8988T (cell line): Measurements from ENCODE around the gene SMAD3.

Experiments
- DNase-seq: peaks from one replicate; pipeline ENCODE4 v3.0.0; 2011

The SMAD3 gene

GRCh38 chr15:67082007-67082536 is 16.7 kb downstream of the SMAD3 start:
- DNase-seq = no peak

- DNase-seq = no peak
These were observed 17.8 kb downstream of the SMAD3 start for GRCh38 chr15:67083135-67083762.

- no peak for DNase-seq
These were observed 19.2 kb downstream of the SMAD3 start for GRCh38 chr15:67084561-67084960.

- no peak for DNase-seq
These were observed 19.9 kb downstream of the SMAD3 start for GRCh38 chr15:67085237-67085817.

GRCh38 chr15:67085818-67086636 is 20.6 kb downstream of the SMAD3 start:
- DNase-seq = no peak

- no peak for DNase-seq
These were observed 21.2 kb downstream of the SMAD3 start for GRCh38 chr15:67086637-67086914.

GRCh38 chr15:67087507-67088172 is 22.2 kb downstream of the SMAD3 start:
- DNase-seq = no peak

- no peak for DNase-seq
These were observed 24.1 kb downstream of the SMAD3 start for GRCh38 chr15:67089217-67090193.

- no peak for DNase-seq
These were observed 25.1 kb downstream of the SMAD3 start for GRCh38 chr15:67090297-67091070.

GRCh38 chr15:67091071-67091979 is 25.9 kb downstream of the SMAD3 start:
- DNase-seq = no peak

GRCh38 chr15:67091980-67092677 is 26.7 kb downstream of the SMAD3 start:
- DNase-seq = no peak

- no peak for DNase-seq
These were observed 27.5 kb downstream of the SMAD3 start for GRCh38 chr15:67092752-67093503.

- no peak for DNase-seq
These were observed 28.1 kb downstream of the SMAD3 start for GRCh38 chr15:67093504-67093862.

GRCh38 chr15:67094001-67094826 is 28.8 kb downstream of the SMAD3 start:
- DNase-seq = no peak

- no peak for DNase-seq
These were observed 30.5 kb downstream of the SMAD3 start for GRCh38 chr15:67095912-67096311.

- DNase-seq = no peak
These were observed 31.3 kb downstream of the SMAD3 start for GRCh38 chr15:67096546-67097294.

GRCh38 chr15:67097424-67097823 is 32.0 kb downstream of the SMAD3 start:
- no peak for DNase-seq
